Neural cell (in vitro differentiated cells): ENCODE results near the gene TMTC3. TPM values are rescaled to one million over a fixed set of nuclear protein-coding genes. Genes with fewer than 3 reads are reported as not detected.

Experiments used
- H2AFZ ChIP-seq: fragments of 200-600, 300-800 bp; sonication (generic), shearing (Covaris generic); 2 replicates; pipeline ENCODE4 v1.6.0; 2014; ENCODE audit warnings: low read depth, mild to moderate bottlenecking, antibody characterized with exemption, low read length, moderate library complexity
- H3F3A ChIP-seq: fragments of 200-600 bp; shearing (Covaris generic); 2 replicates; pipeline ENCODE4 v1.6.1; 2016; ENCODE audit warnings: mild to moderate bottlenecking, moderate library complexity, mixed read lengths, antibody characterized with exemption, low read length; ENCODE audit not compliant: insufficient read depth, poor library complexity, severe bottlenecking
- H3K27ac ChIP-seq: fragments of 200-600, 300-800 bp; sonication (generic), shearing (Covaris generic); 2 replicates; pipeline ENCODE4 v1.5.1; 2014; ENCODE audit warnings: mild to moderate bottlenecking, low read length, moderate library complexity
- H3K27me3 ChIP-seq: fragments of 300-800, 200-600 bp; sonication (generic), shearing (Covaris generic); 2 replicates; pipeline ENCODE4 v1.6.0; 2014; ENCODE audit warnings: mild to moderate bottlenecking, low read depth, low read length, moderate library complexity; ENCODE audit not compliant: insufficient read depth
- H3K36me3 ChIP-seq: fragments of 300-800, 200-600 bp; sonication (generic), shearing (Covaris generic); 2 replicates; pipeline ENCODE4 v1.5.1; 2014; ENCODE audit warnings: mild to moderate bottlenecking, antibody characterized with exemption, low read length, moderate library complexity; ENCODE audit not compliant: insufficient read depth
- H3K4me2 ChIP-seq: fragments of 300-800, 200-600 bp; sonication (generic), shearing (Covaris generic); 2 replicates; pipeline ENCODE4 v1.6.0; 2014; ENCODE audit warnings: mild to moderate bottlenecking, low read length
- H3K4me3 ChIP-seq: fragments of 300-800, 200-600 bp; sonication (generic), shearing (Covaris generic); 2 replicates; pipeline ENCODE4 v1.5.1; 2014; ENCODE audit warnings: mild to moderate bottlenecking, low read length, moderate library complexity
- H3K79me2 ChIP-seq: fragments of 200-600 bp; shearing (Covaris generic); replicated peaks from 2 replicates; pipeline ENCODE4 v1.6.0; 2014; ENCODE audit warnings: mild to moderate bottlenecking, low read length, moderate library complexity; ENCODE audit not compliant: insufficient read depth
- H3K9ac ChIP-seq: fragments of 300-800, 200-600 bp; sonication (generic), shearing (Covaris generic); 2 replicates; pipeline ENCODE4 v1.6.1; 2016; ENCODE audit warnings: mild to moderate bottlenecking, low read length, mixed read lengths
- H3K9me2 ChIP-seq: fragments of 200-600 bp; shearing (Covaris generic); 2 replicates; pipeline ENCODE4 v1.6.1; 2016; ENCODE audit warnings: mild to moderate bottlenecking, low read length, mixed read lengths; ENCODE audit not compliant: insufficient read depth
- H3K9me3 ChIP-seq: fragments of 200-600, 300-800 bp; sonication (generic), shearing (Covaris generic); 2 replicates; pipeline ENCODE4 v1.6.1; 2016; ENCODE audit warnings: mild to moderate bottlenecking, mixed run types, low read length, moderate library complexity, mixed read lengths
- H4K20me1 ChIP-seq: fragments of 200-600 bp; shearing (Covaris generic); 2 replicates; pipeline ENCODE4 v1.6.1; 2016; ENCODE audit warnings: mild to moderate bottlenecking, mixed run types; ENCODE audit not compliant: insufficient read depth
- EP300 ChIP-seq: fragments of 450-650 bp; conservative IDR thresholded peaks from 2 replicates; pipeline ENCODE4 v1.6.1; 2014; ENCODE audit warnings: antibody characterized with exemption, mild to moderate bottlenecking, moderate library complexity; ENCODE audit not compliant: poor library complexity, severe bottlenecking
- EZH2 ChIP-seq: fragments of 200-600, 300-800 bp; shearing (Covaris generic), sonication (generic); IDR thresholded peaks from 2 replicates; pipeline ENCODE4 v1.6.1; 2014; ENCODE audit warnings: antibody characterized with exemption, low read length, borderline replicate concordance, mild to moderate bottlenecking; ENCODE audit not compliant: insufficient read depth, poor library complexity, severe bottlenecking
- MXI1 ChIP-seq: fragments of 450-650 bp; conservative IDR thresholded peaks from 2 replicates; pipeline ENCODE4 v1.6.1; 2014; ENCODE audit warnings: antibody characterized with exemption, mild to moderate bottlenecking; ENCODE audit not compliant: poor library complexity, severe bottlenecking
- POLR2AphosphoS5 ChIP-seq: IDR thresholded peaks from 2 replicates; pipeline ENCODE4 v1.6.1; 2012
- RAD21 ChIP-seq: fragments of 450-650 bp; conservative IDR thresholded peaks from 2 replicates; pipeline ENCODE4 v1.6.1; 2014; ENCODE audit warnings: antibody characterized with exemption, mild to moderate bottlenecking, moderate library complexity
- SMC3 ChIP-seq: fragments of 450-650 bp; conservative IDR thresholded peaks from 2 replicates; pipeline ENCODE4 v1.6.1; 2014; ENCODE audit warnings: antibody characterized with exemption, mild to moderate bottlenecking, moderate library complexity; ENCODE audit not compliant: poor library complexity
- TAF1 ChIP-seq: IDR thresholded peaks from 2 replicates; pipeline ENCODE4 v1.6.1; 2012; ENCODE audit warnings: low read depth
- polyA plus RNA-seq: library from polyadenylated mRNA; depleted of rRNA; stranded (reverse); fragments of >200 nt; gene quantifications from 2 replicates; pipeline ENCODE4 v1.2.3, GENCODE V29; 2014
- TF ChIP-seq, protein P1 (sequence below): fragments of 450-650 bp; IDR thresholded peaks from 2 replicates; pipeline ENCODE4 v1.5.1; 2014; ENCODE audit warnings: antibody characterized with exemption, mild to moderate bottlenecking, moderate library complexity; ENCODE audit not compliant: poor library complexity, severe bottlenecking
- TF ChIP-seq, protein P2 (sequence below): IDR thresholded peaks from 2 replicates; pipeline ENCODE4 v1.6.1; 2012; ENCODE audit warnings: borderline replicate concordance

The TMTC3 gene
- polyA plus RNA-seq, 1 donor from 2014 or later = 17.2 TPM

DNA sequence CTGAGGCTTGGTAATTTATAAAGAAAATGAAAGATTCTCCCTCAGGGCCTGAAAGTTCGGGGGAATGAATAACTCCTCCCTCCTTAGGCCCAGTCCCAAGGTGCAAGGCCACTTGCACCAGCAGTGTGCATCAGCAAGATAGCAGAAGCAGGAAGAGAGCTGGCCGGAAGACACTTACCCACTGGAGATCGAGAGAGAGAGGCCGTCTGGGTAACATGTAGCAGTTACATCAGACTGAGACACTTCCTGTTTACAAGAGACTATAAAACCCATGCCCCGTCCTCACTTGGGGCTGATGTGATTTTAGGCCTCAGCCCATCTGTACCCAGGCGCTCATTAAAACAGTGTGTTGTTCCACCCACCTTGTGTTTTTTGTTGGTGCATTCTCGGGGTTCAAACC, 85.2 kb downstream of the TMTC3 start:
- H3K79me2 ChIP-seq = no peaks in the 10 kb centered on the region
- H3K9ac ChIP-seq = no peak overlapping the region
- no peaks in the 10 kb centered on the region for H3K27me3 ChIP-seq
- no peak overlapping the region for H2AFZ ChIP-seq
- H3K36me3 ChIP-seq = no peaks in the 10 kb centered on the region
- no peaks in the 10 kb centered on the region for H3F3A ChIP-seq
- TF ChIP-seq POLR2AphosphoS5 = no peak
- TF ChIP-seq, protein P1, sequence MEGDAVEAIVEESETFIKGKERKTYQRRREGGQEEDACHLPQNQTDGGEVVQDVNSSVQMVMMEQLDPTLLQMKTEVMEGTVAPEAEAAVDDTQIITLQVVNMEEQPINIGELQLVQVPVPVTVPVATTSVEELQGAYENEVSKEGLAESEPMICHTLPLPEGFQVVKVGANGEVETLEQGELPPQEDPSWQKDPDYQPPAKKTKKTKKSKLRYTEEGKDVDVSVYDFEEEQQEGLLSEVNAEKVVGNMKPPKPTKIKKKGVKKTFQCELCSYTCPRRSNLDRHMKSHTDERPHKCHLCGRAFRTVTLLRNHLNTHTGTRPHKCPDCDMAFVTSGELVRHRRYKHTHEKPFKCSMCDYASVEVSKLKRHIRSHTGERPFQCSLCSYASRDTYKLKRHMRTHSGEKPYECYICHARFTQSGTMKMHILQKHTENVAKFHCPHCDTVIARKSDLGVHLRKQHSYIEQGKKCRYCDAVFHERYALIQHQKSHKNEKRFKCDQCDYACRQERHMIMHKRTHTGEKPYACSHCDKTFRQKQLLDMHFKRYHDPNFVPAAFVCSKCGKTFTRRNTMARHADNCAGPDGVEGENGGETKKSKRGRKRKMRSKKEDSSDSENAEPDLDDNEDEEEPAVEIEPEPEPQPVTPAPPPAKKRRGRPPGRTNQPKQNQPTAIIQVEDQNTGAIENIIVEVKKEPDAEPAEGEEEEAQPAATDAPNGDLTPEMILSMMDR = no peak
- no peak for TF ChIP-seq EP300
- TF ChIP-seq TAF1 = no peak
- no peak for TF ChIP-seq EZH2
- TF ChIP-seq, protein P2, sequence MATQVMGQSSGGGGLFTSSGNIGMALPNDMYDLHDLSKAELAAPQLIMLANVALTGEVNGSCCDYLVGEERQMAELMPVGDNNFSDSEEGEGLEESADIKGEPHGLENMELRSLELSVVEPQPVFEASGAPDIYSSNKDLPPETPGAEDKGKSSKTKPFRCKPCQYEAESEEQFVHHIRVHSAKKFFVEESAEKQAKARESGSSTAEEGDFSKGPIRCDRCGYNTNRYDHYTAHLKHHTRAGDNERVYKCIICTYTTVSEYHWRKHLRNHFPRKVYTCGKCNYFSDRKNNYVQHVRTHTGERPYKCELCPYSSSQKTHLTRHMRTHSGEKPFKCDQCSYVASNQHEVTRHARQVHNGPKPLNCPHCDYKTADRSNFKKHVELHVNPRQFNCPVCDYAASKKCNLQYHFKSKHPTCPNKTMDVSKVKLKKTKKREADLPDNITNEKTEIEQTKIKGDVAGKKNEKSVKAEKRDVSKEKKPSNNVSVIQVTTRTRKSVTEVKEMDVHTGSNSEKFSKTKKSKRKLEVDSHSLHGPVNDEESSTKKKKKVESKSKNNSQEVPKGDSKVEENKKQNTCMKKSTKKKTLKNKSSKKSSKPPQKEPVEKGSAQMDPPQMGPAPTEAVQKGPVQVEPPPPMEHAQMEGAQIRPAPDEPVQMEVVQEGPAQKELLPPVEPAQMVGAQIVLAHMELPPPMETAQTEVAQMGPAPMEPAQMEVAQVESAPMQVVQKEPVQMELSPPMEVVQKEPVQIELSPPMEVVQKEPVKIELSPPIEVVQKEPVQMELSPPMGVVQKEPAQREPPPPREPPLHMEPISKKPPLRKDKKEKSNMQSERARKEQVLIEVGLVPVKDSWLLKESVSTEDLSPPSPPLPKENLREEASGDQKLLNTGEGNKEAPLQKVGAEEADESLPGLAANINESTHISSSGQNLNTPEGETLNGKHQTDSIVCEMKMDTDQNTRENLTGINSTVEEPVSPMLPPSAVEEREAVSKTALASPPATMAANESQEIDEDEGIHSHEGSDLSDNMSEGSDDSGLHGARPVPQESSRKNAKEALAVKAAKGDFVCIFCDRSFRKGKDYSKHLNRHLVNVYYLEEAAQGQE = no peak
- no peak for TF ChIP-seq SMC3
- no peak for TF ChIP-seq MXI1
- no peak for TF ChIP-seq RAD21
- no peak overlapping the region for H3K27ac ChIP-seq
- no peaks in the 10 kb centered on the region for H3K9me2 ChIP-seq
- H3K9me3 ChIP-seq = no peaks in the 10 kb centered on the region
- H4K20me1 ChIP-seq = no peaks in the 10 kb centered on the region
- no peak overlapping the region for H3K4me3 ChIP-seq
- no peak overlapping the region for H3K4me2 ChIP-seq

DNA sequence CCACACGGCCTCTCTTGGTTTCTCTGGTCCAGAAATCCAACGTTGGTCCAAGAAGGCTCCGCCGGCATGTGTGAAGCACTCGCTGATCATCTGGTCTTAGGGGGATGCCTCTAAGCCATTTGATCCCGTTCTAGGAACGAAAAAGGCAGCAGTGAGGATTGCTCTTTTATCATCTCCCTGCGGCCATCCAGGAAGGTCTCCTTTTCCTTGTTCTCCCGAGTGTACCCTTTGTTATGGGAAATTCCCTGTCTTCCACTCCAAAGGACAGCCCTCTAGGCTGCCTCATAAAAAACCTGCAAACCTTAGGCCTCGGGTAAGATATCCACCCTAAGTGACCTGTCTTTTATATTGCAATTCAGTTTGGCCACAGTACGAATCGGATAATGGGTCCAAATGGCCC, 85.8 kb downstream of the TMTC3 start:
- TF ChIP-seq POLR2AphosphoS5 = no peak
- TF ChIP-seq, protein P2 = no peak
- no peak for TF ChIP-seq EZH2
- TF ChIP-seq RAD21 = no peak
- no peak for TF ChIP-seq SMC3
- no peak for TF ChIP-seq EP300
- no peak for TF ChIP-seq MXI1
- TF ChIP-seq, protein P1 = no peak
- TF ChIP-seq TAF1 = no peak
- Histone ChIP-seq H4K20me1 (no peaks in the 10 kb centered on the region), H3F3A (no peaks in the 10 kb centered on the region), H3K9me2 (no peaks in the 10 kb centered on the region), H3K36me3 (no peaks in the 10 kb centered on the region), H3K9ac (no peak overlapping the region), H3K4me2 (no peak overlapping the region), H3K79me2 (no peaks in the 10 kb centered on the region), H3K4me3 (no peak overlapping the region), H3K27me3 (no peaks in the 10 kb centered on the region), H3K27ac (no peak overlapping the region), H2AFZ (no peak overlapping the region), H3K9me3 (no peaks in the 10 kb centered on the region)
